ENCODE data around the gene ABHD6.
"Not testable (repeated sequence)": the region's sequence is repeated elsewhere in the genome, so short reads cannot be mapped to it uniquely, and the experiment has no call there.

ABHD6 gene

GRCh38 chr3:58260261-58260731 is 22.7 kb downstream of the ABHD6 start:
- DNase-seq (ENCODE audit: low read depth) = peak; percentile 56
- no peak overlapping the region for H3K4me3 ChIP-seq (replicated peaks; ENCODE audit: low read depth, low read length)
- TF ChIP-seq CTCF (IDR thresholded peaks at IDR 0.05; ENCODE audit: low read length, missing control alignments) = no peak

DNA sequence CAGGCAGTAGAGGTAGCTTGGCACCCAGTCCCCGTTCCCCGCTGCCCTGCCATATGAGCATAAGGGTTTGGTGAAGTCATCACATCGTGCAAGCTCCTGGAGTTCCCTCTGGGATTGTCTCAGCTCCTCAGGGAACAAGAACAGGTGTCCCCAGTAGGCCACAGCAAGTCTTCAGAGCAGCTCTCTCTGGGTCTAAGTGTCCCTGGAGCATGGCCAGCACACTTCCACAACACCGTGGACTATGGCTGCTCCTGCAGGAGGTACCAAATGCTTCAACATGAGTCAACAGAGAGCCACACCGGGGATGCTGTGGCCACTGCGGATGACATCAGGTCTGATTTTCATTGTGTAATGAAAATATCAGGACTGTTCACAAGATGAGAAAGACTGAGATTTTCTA is 23.1 kb downstream of the ABHD6 start:
- no peak overlapping the region for H3K4me3 ChIP-seq (replicated peaks; ENCODE audit: low read depth, low read length)
- no peak for TF ChIP-seq CTCF (IDR thresholded peaks at IDR 0.05; ENCODE audit: low read length, missing control alignments)
- DNase-seq (ENCODE audit: low read depth) = peak; percentile 29

DNA sequence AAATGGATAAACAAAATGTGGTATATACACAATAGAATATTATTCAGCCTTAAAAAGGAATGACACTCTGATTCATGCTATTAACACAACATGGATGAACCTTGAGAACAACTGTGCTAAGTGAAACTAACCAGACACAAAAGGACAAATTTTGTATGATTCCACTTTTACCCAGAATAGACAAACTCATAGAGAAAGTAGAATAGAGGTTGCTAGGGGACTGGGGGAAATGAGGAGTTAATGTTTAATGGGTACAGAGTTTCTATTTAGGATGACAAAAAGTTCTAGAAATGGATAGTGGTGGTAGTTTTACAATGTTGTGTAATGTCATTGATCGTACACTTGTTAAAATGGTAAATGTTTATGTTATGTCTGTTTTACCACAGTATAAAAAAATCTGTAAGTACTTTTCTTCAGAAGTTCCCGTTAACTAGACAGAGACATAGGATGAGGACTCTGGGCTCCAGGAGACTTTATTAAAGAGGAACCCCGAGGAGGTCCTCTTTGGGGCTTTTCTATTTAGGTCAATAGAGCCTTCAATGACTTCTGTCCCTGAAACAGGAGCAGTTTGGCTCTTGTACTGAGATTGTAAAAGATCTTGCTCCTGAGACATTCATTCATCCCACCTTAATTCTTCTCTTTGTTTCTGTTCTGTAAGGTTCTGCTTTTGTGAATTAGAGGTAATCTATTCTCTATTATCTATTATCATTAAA is 24.5 kb downstream of the ABHD6 start:
- no peak for DNase-seq (ENCODE audit: low read depth)
- no peak overlapping the region for H3K4me3 ChIP-seq (replicated peaks; ENCODE audit: low read depth, low read length)
- no peak for TF ChIP-seq CTCF (IDR thresholded peaks at IDR 0.05; ENCODE audit: low read length, missing control alignments)

DNA sequence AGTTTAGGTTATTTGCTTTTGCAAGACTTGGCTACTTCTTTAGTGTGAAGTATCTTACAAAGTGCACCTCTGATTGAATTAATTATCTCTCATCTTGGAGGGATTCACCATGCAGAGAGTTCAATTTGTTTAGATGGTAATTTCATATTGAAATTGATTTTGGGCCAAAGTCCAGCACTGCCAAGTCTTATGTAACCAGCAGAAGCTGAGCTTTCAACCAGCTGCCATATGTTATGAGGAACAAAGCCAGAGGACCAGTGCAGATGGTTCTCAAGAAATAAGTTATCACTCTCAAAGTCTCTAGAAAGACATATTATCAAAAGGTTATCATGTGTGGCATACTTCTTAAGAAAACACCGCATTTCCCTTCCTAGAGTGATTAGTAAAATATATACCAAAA is 29.0 kb downstream of the ABHD6 start:
- no peak overlapping the region for H3K4me3 ChIP-seq (replicated peaks; ENCODE audit: low read depth, low read length)
- TF ChIP-seq CTCF (IDR thresholded peaks at IDR 0.05; ENCODE audit: low read length, missing control alignments) = no peak
- peak; percentile 24 for DNase-seq (ENCODE audit: low read depth)

GRCh38 chr3:58267543-58267942 is 30.0 kb downstream of the ABHD6 start:
- not testable (repeated sequence) for H3K4me3 ChIP-seq (replicated peaks; ENCODE audit: low read depth, low read length); DNase-seq (ENCODE audit: low read depth)

DNA sequence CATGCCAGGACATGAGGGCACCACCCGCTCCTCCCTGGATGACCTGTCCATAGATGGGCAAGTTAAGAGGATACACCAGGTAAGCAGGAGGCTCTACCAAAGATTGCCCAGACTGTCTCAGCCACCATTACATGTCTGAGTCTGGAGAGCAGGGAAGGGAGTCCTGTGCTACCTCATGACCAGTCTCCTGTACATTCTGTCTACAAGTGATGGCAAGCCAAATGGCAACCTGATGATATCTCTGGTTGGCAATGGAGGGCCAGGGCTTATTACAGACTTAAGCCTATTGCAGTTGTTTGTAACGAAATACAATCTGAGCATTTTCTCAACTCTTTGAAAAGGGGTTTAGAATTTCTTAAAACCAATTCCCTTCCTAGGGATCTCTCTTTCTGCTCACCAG is 31.8 kb downstream of the ABHD6 start:
- no peak for TF ChIP-seq CTCF (IDR thresholded peaks at IDR 0.05; ENCODE audit: low read length, missing control alignments)
- no peak overlapping the region for H3K4me3 ChIP-seq (replicated peaks; ENCODE audit: low read depth, low read length)
- no peak for DNase-seq (ENCODE audit: low read depth)

GRCh38 chr3:58270485-58270884 is 32.9 kb downstream of the ABHD6 start:
- TF ChIP-seq CTCF (IDR thresholded peaks at IDR 0.05; ENCODE audit: low read length, missing control alignments) = no peak
- DNase-seq (ENCODE audit: low read depth) = no peak
- no peak overlapping the region for H3K4me3 ChIP-seq (replicated peaks; ENCODE audit: low read depth, low read length)

Measured in fibroblast of pulmonary artery (primary cell).